Activated CD4-positive, alpha-beta memory T cell treated with anti-CD3 and anti-CD28 coated beads for 36 hours (primary cell): Measurements from ENCODE around the gene SLC5A10. TPM values are rescaled to one million over a fixed set of nuclear protein-coding genes. Genes with fewer than 3 reads are reported as not detected.
"Not testable (repeated sequence)": the region's sequence is repeated elsewhere in the genome, so short reads cannot be mapped to it uniquely, and the experiment has no call there.

ENCODE experiments used
- CTCF ChIA-PET: fragments of 350-600 bp; sonication (Branson Sonifier 250); formaldehyde crosslinking; loops from one replicate; lab custom pipeline; 2021; ENCODE audit warnings: antibody characterized with exemption, inconsistent platforms; lab: Charles Lee
- POLR2A ChIA-PET: fragments of 350-600 bp; sonication (Branson Sonifier 250); formaldehyde crosslinking; loops from one replicate; lab custom pipeline; 2021; ENCODE audit warnings: antibody characterized with exemption; lab: Charles Lee
- DNase-seq: peaks from one replicate; pipeline ENCODE4 v3.0.0-alpha.2; 2020
- H3K27ac Mint-ChIP-seq: one replicate; pipeline ENCODE4 v1.8.0; 2021; ENCODE audit warnings: mixed read lengths
- H3K27me3 Mint-ChIP-seq: one replicate; pipeline ENCODE4 v1.8.0; 2021; ENCODE audit warnings: mixed read lengths
- H3K36me3 Mint-ChIP-seq: one replicate; pipeline ENCODE4 v1.8.0; 2021; ENCODE audit warnings: mixed read lengths
- H3K4me1 Mint-ChIP-seq: one replicate; pipeline ENCODE4 v1.8.0; 2021; ENCODE audit warnings: low read depth, mixed read lengths
- H3K4me3 Mint-ChIP-seq: one replicate; pipeline ENCODE4 v1.8.0; 2021; ENCODE audit warnings: mild to moderate bottlenecking, mixed read lengths
- H3K9me3 Mint-ChIP-seq: one replicate; pipeline ENCODE4 v1.8.0; 2021; ENCODE audit warnings: mixed read lengths
- intact Hi-C: fragments of 100-400 bp; cut with micrococcal nuclease; formaldehyde crosslinking; loops from one replicate; pipeline ENCODE4 v1.15.1; 2023
- total RNA-seq, 2 experiments: library from RNA; stranded (reverse); gene quantifications; one replicate each; pipeline ENCODE4 v1.2.3, GENCODE V29; 2021

SLC5A10 gene
- total RNA-seq, 2 experiments from 2014 or later, result not detected

- H3K4me3 Mint-ChIP-seq, result no peak overlapping the region
- no peaks in the 10 kb centered on the region for H3K27me3 Mint-ChIP-seq
- intact Hi-C loops, result no loop called here
- no peaks in the 10 kb centered on the region for H3K9me3 Mint-ChIP-seq
- no peak overlapping the region for H3K27ac Mint-ChIP-seq
- ChIA-PET POLR2A (no interaction called here), CTCF (no interaction called here)
- H3K4me1 Mint-ChIP-seq, result peaks cover 7% of the 10 kb centered on the region
- no peaks in the 10 kb centered on the region for H3K36me3 Mint-ChIP-seq
- DNase-seq, result no peak
These were observed 2.4 kb upstream of the SLC5A10 start for GRCh38 chr17:18949566-18949965.

- H3K4me1 Mint-ChIP-seq, result peaks cover 13% of the 10 kb centered on the region
- no peaks in the 10 kb centered on the region for H3K36me3 Mint-ChIP-seq
- no peaks in the 10 kb centered on the region for H3K27me3 Mint-ChIP-seq
- ChIA-PET CTCF (no interaction called here), POLR2A (no interaction called here)
- H3K9me3 Mint-ChIP-seq, result no peaks in the 10 kb centered on the region
- no peak overlapping the region for H3K4me3 Mint-ChIP-seq
- intact Hi-C loops, result no loop called here
- no peak overlapping the region for H3K27ac Mint-ChIP-seq
- no peak for DNase-seq
These were observed 1.6 kb upstream of the SLC5A10 start for GRCh38 chr17:18950346-18950745.

- Mint-ChIP-seq H3K4me1 (peaks cover 18% of the 10 kb centered on the region), H3K27me3 (no peaks in the 10 kb centered on the region), H3K27ac (no peak overlapping the region), H3K4me3 (no peak overlapping the region), H3K9me3 (no peaks in the 10 kb centered on the region), H3K36me3 (no peaks in the 10 kb centered on the region)
- CTCF ChIA-PET, result interaction anchor here (1.2 kb wide), 1 partner anchor 10 kb away, joined by 3 read pairs; no protein-coding TSS in a partner anchor
- no peak for DNase-seq
- POLR2A ChIA-PET, result no interaction called here
- intact Hi-C loops, result no loop called here
These were observed 740 bp upstream of the SLC5A10 start for GRCh38 chr17:18950944-18951905.

- no peaks in the 10 kb centered on the region for H3K36me3 Mint-ChIP-seq
- intact Hi-C loops, result no loop called here
- no peak for DNase-seq
- no peaks in the 10 kb centered on the region for H3K9me3 Mint-ChIP-seq
- ChIA-PET POLR2A (no interaction called here), CTCF (no interaction called here)
- H3K27me3 Mint-ChIP-seq, result no peaks in the 10 kb centered on the region
- H3K27ac Mint-ChIP-seq, result no peak overlapping the region
- peaks cover 20% of the 10 kb centered on the region for H3K4me1 Mint-ChIP-seq
- no peak overlapping the region for H3K4me3 Mint-ChIP-seq
These were observed 1.3 kb downstream of the SLC5A10 start for GRCh38 chr17:18953231-18953728.

GRCh38 chr17:18954321-18954720, 2.4 kb downstream of the SLC5A10 start:
- ChIA-PET CTCF (no interaction called here), POLR2A (interaction anchor here (0.8 kb wide), 1 partner anchor 18 kb away, joined by 3 read pairs; no protein-coding TSS in a partner anchor)
- Mint-ChIP-seq H3K27me3 (no peaks in the 10 kb centered on the region), H3K36me3 (no peaks in the 10 kb centered on the region), H3K4me3 (no peak overlapping the region), H3K4me1 (peaks cover 20% of the 10 kb centered on the region), H3K9me3 (no peaks in the 10 kb centered on the region), H3K27ac (no peak overlapping the region)
- intact Hi-C loops, result no loop called here
- no peak for DNase-seq

- ChIA-PET CTCF (no interaction called here), POLR2A (interaction anchor here (0.8 kb wide), 1 partner anchor 18 kb away, joined by 3 read pairs; no protein-coding TSS in a partner anchor)
- Mint-ChIP-seq H3K4me1 (peaks cover 20% of the 10 kb centered on the region), H3K27ac (no peak overlapping the region), H3K36me3 (no peaks in the 10 kb centered on the region), H3K9me3 (no peaks in the 10 kb centered on the region), H3K27me3 (no peaks in the 10 kb centered on the region), H3K4me3 (no peak overlapping the region)
- no peak for DNase-seq
- intact Hi-C loops, result no loop called here
These were observed 3.0 kb downstream of the SLC5A10 start for GRCh38 chr17:18955009-18955408.

- peaks cover 27% of the 10 kb centered on the region for H3K4me1 Mint-ChIP-seq
- intact Hi-C loops, H3K27me3 Mint-ChIP-seq, CTCF ChIA-PET, DNase-seq, H3K36me3 Mint-ChIP-seq, H3K27ac Mint-ChIP-seq, H3K4me3 Mint-ChIP-seq, POLR2A ChIA-PET, H3K9me3 Mint-ChIP-seq: not testable (repeated sequence)
These were observed 4.1 kb downstream of the SLC5A10 start for GRCh38 chr17:18956021-18956420.

- DNase-seq, result no peak
- H3K4me3 Mint-ChIP-seq, result no peak overlapping the region
- peaks cover 31% of the 10 kb centered on the region for H3K4me1 Mint-ChIP-seq
- intact Hi-C loops, result no loop called here
- POLR2A ChIA-PET, result no interaction called here
- H3K9me3 Mint-ChIP-seq, result no peaks in the 10 kb centered on the region
- H3K27ac Mint-ChIP-seq, result no peak overlapping the region
- H3K36me3 Mint-ChIP-seq, result no peaks in the 10 kb centered on the region
- H3K27me3 Mint-ChIP-seq, result no peaks in the 10 kb centered on the region
- CTCF ChIA-PET, result interaction anchor here (0.9 kb wide), 1 partner anchor 331 kb away, joined by 3 read pairs; no protein-coding TSS in a partner anchor
These were observed 4.6 kb downstream of the SLC5A10 start for GRCh38 chr17:18956581-18956980.

- H3K9me3 Mint-ChIP-seq, result no peaks in the 10 kb centered on the region
- no peaks in the 10 kb centered on the region for H3K36me3 Mint-ChIP-seq
- H3K4me1 Mint-ChIP-seq, result peaks cover 40% of the 10 kb centered on the region
- H3K27ac Mint-ChIP-seq, result no peak overlapping the region
- CTCF ChIA-PET, result no interaction called here
- DNase-seq, result no peak
- POLR2A ChIA-PET, result interaction anchor here (0.6 kb wide), 1 partner anchor 37 kb away, joined by 4 read pairs; no protein-coding TSS in a partner anchor
- no peaks in the 10 kb centered on the region for H3K27me3 Mint-ChIP-seq
- H3K4me3 Mint-ChIP-seq, result no peak overlapping the region
- intact Hi-C loops, result no loop called here
These were observed 5.9 kb downstream of the SLC5A10 start for GRCh38 chr17:18957831-18958230.

- no peaks in the 10 kb centered on the region for H3K9me3 Mint-ChIP-seq
- H3K27ac Mint-ChIP-seq, result no peak overlapping the region
- H3K4me3 Mint-ChIP-seq, result no peak overlapping the region
- H3K4me1 Mint-ChIP-seq, result peaks cover 40% of the 10 kb centered on the region
- DNase-seq, result no peak
- H3K36me3 Mint-ChIP-seq, result no peaks in the 10 kb centered on the region
- no peaks in the 10 kb centered on the region for H3K27me3 Mint-ChIP-seq
- intact Hi-C loops, result no loop called here
- ChIA-PET POLR2A (no interaction called here), CTCF (interaction anchor here (4.3 kb wide), 1 partner anchor 45 kb away, joined by 32 read pairs; the partner anchor contains the start of gene FAM83G)
These were observed 6.6 kb downstream of the SLC5A10 start for GRCh38 chr17:18958611-18959010.

GRCh38 chr17:18959071-18959844, 7.3 kb downstream of the SLC5A10 start:
- DNase-seq, result no peak
- H3K27ac Mint-ChIP-seq, result no peak overlapping the region
- H3K36me3 Mint-ChIP-seq, result no peaks in the 10 kb centered on the region
- intact Hi-C loops, result no loop called here
- ChIA-PET POLR2A (no interaction called here), CTCF (interaction anchor here (0.6 to 4.3 kb wide), 4 partner anchors 31 to 44 kb away, joined by 3 to 32 read pairs (median 16); partner anchors contain the start of gene FAM83G)
- no peaks in the 10 kb centered on the region for H3K27me3 Mint-ChIP-seq
- no peaks in the 10 kb centered on the region for H3K9me3 Mint-ChIP-seq
- H3K4me1 Mint-ChIP-seq, result peaks cover 37% of the 10 kb centered on the region
- H3K4me3 Mint-ChIP-seq, result no peak overlapping the region

GRCh38 chr17:18959845-18960240, 7.9 kb downstream of the SLC5A10 start:
- ChIA-PET CTCF (interaction anchor here (0.6 to 4.3 kb wide), 7 partner anchors 31 to 106 kb away, joined by 3 to 32 read pairs (median 9); partner anchors contain the start of gene FAM83G), POLR2A (no interaction called here)
- DNase-seq, result no peak
- H3K27me3 Mint-ChIP-seq, result no peaks in the 10 kb centered on the region
- H3K27ac Mint-ChIP-seq, result no peak overlapping the region
- peaks cover 33% of the 10 kb centered on the region for H3K4me1 Mint-ChIP-seq
- H3K4me3 Mint-ChIP-seq, result no peak overlapping the region
- no peaks in the 10 kb centered on the region for H3K36me3 Mint-ChIP-seq
- H3K9me3 Mint-ChIP-seq, result no peaks in the 10 kb centered on the region
- intact Hi-C loops, result loop anchor here (2.0 kb wide), 1 partner anchor 45 kb away; the partner anchor contains the start of gene FAM83G
